Hepatocyte (in vitro differentiated cells): ENCODE results near the gene APOL4.
"Not testable (repeated sequence)": the region's sequence is repeated elsewhere in the genome, so short reads cannot be mapped to it uniquely, and the experiment has no call there.

ENCODE experiments used
- EZH2 ChIP-seq: fragments of 200-600 bp; sonication (generic); IDR thresholded peaks from 2 replicates; pipeline ENCODE4 v1.6.1; 2016; ENCODE audit warnings: antibody characterized with exemption, mild to moderate bottlenecking, borderline replicate concordance
- EZH2phosphoT487 ChIP-seq: fragments of 200-600 bp; sonication (generic); IDR thresholded peaks from one replicate; pipeline ENCODE4 v1.6.1; 2018; ENCODE audit warnings: antibody characterized with exemption, mild to moderate bottlenecking, low read depth, moderate library complexity; ENCODE audit not compliant: unreplicated experiment, severe bottlenecking
- TF ChIP-seq, protein P1 (sequence below): fragments of 200-600 bp; sonication (generic); IDR thresholded peaks from 2 replicates; pipeline ENCODE4 v1.5.1; 2016; ENCODE audit warnings: antibody characterized with exemption, mild to moderate bottlenecking; ENCODE audit not compliant: poor library complexity

DNA sequence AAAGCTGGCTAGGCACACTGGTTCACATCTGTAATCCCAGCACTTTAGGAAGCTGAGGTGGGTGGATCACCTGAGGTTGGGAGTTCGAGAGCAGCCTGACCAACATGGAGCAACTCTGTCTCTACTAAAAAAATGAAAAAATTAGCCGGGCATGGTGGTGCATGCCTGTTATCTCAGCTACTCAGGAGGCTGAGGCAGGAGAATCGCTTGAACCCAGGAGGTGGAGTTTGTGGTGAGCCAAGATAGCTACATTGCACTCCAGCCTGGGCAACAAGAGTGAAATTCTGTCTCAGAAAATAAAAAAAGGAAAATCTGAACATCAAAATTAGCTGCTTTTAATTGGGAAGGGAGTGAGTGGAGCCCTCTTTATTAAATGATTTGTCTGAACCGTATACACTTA is 48.8 kb downstream of the APOL4 start:
- not testable (repeated sequence) for TF ChIP-seq EZH2, EZH2phosphoT487
- TF ChIP-seq, protein P1, sequence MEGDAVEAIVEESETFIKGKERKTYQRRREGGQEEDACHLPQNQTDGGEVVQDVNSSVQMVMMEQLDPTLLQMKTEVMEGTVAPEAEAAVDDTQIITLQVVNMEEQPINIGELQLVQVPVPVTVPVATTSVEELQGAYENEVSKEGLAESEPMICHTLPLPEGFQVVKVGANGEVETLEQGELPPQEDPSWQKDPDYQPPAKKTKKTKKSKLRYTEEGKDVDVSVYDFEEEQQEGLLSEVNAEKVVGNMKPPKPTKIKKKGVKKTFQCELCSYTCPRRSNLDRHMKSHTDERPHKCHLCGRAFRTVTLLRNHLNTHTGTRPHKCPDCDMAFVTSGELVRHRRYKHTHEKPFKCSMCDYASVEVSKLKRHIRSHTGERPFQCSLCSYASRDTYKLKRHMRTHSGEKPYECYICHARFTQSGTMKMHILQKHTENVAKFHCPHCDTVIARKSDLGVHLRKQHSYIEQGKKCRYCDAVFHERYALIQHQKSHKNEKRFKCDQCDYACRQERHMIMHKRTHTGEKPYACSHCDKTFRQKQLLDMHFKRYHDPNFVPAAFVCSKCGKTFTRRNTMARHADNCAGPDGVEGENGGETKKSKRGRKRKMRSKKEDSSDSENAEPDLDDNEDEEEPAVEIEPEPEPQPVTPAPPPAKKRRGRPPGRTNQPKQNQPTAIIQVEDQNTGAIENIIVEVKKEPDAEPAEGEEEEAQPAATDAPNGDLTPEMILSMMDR: not testable (repeated sequence)
